GM19463 (cell line): ENCODE results near the gene LANCL1.

Experiments used
- ATAC-seq: cut with Tn5 transposase; IDR thresholded peaks from one replicate; pipeline ENCODE4 v1.9.1; 2021; ENCODE audit warnings: mild to moderate bottlenecking, moderate library complexity; ENCODE audit not compliant: unreplicated experiment

LANCL1 gene

GRCh38 chr2:210412660-210413059 lies 63.9 kb downstream of the LANCL1 start:
- no peak for ATAC-seq

- no peak for ATAC-seq
Measured at GRCh38 chr2:210410542-210410941, 66.0 kb downstream of the LANCL1 start.

GRCh38 chr2:210399440-210400041 lies 77.0 kb downstream of the LANCL1 start:
- ATAC-seq: no peak

GRCh38 chr2:210392469-210392881 lies 84.1 kb downstream of the LANCL1 start:
- ATAC-seq: no peak

GRCh38 chr2:210389856-210390255 lies 86.7 kb downstream of the LANCL1 start:
- ATAC-seq: no peak

GRCh38 chr2:210388148-210388547 lies 88.4 kb downstream of the LANCL1 start:
- no peak for ATAC-seq

GRCh38 chr2:210387074-210387473 lies 89.5 kb downstream of the LANCL1 start:
- no peak for ATAC-seq
